ENCODE data around the gene EN1.

EN1 gene

GRCh38 chr2:118805064-118805690, 42.3 kb downstream of the EN1 start:
- peaks cover 88% of the 10 kb centered on the region for H3K27me3 ChIP-seq (ENCODE audit: insufficient read depth, low read depth, severe bottlenecking)

GRCh38 chr2:118803012-118803411, 44.4 kb downstream of the EN1 start:
- H3K27me3 ChIP-seq (ENCODE audit: insufficient read depth, low read depth, severe bottlenecking) = peaks cover 86% of the 10 kb centered on the region
- H3K9me3 ChIP-seq (ENCODE audit: severe bottlenecking) = no peaks in the 10 kb centered on the region
- H3K36me3 ChIP-seq = no peaks in the 10 kb centered on the region
- no peak for DNase-seq
- no peak for TF ChIP-seq CTCF (IDR thresholded peaks at IDR 0.05; ENCODE audit: low read depth, low read length)
- H3K27ac ChIP-seq = no peak overlapping the region
- no peak overlapping the region for H3K4me3 ChIP-seq (ENCODE audit: low read depth, low read length)

More at GRCh38 chr2:118805064-118805690, 42.3 kb downstream of the EN1 start:
- DNase-seq = no peak
- Histone ChIP-seq H3K36me3 (no peaks in the 10 kb centered on the region), H3K9me3 (ENCODE audit: severe bottlenecking) (no peaks in the 10 kb centered on the region), H3K27ac (no peak overlapping the region), H3K4me3 (ENCODE audit: low read depth, low read length) (no peak overlapping the region)
- no peak for TF ChIP-seq CTCF (IDR thresholded peaks at IDR 0.05; ENCODE audit: low read depth, low read length)

DNA sequence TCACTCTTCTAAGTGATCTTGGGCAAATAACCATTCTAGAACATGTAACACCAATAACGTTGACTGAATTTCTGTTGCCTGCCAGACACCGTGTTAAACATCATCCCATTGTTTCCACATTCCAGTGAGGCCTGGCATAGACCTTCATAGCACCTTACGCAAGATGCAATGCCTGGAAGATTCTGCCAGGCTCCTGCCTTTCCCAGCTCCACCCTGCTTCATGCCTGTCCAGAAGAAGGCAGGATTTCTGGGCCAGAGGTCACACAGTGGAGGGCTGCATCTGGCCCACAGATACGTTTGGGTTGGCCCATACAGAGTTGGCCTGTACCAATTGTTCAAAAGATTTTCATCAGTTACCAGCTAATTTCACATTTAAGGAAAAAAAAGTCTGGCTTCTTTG, 46.3 kb downstream of the EN1 start:
- Histone ChIP-seq H3K27ac (no peak overlapping the region), H3K9me3 (ENCODE audit: severe bottlenecking) (no peaks in the 10 kb centered on the region), H3K4me3 (ENCODE audit: low read depth, low read length) (no peak overlapping the region), H3K27me3 (ENCODE audit: insufficient read depth, low read depth, severe bottlenecking) (peaks cover 86% of the 10 kb centered on the region), H3K36me3 (no peaks in the 10 kb centered on the region)
- TF ChIP-seq CTCF (IDR thresholded peaks at IDR 0.05; ENCODE audit: low read depth, low read length) = no peak
- DNase-seq = no peak

DNA sequence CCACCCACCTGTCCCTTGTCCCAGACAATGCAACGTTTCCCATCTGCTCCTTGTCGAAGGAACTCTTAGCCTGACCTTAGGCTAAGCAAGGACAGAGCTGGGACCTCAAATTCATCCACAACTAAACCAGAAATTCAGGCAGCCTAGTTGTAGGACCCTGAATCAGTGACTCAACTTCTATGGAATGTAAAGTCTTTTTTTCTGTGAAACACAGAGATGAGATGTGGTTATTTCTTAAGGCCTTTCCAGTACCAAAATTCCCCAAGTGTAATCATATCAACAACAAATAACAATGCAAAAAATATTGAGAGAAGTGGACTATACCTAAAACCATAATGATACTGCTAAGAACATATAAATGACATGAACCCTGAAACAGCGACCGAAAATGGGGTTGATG, 46.7 kb downstream of the EN1 start:
- H3K4me3 ChIP-seq (ENCODE audit: low read depth, low read length) = no peak overlapping the region
- no peaks in the 10 kb centered on the region for H3K36me3 ChIP-seq
- no peak for TF ChIP-seq CTCF (IDR thresholded peaks at IDR 0.05; ENCODE audit: low read depth, low read length)
- H3K9me3 ChIP-seq (ENCODE audit: severe bottlenecking) = no peaks in the 10 kb centered on the region
- DNase-seq = no peak
- H3K27ac ChIP-seq = no peak overlapping the region
- H3K27me3 ChIP-seq (ENCODE audit: insufficient read depth, low read depth, severe bottlenecking) = peaks cover 86% of the 10 kb centered on the region

GRCh38 chr2:118794546-118794945, 52.9 kb downstream of the EN1 start:
- Histone ChIP-seq H3K9me3 (ENCODE audit: severe bottlenecking) (no peaks in the 10 kb centered on the region), H3K27me3 (ENCODE audit: insufficient read depth, low read depth, severe bottlenecking) (peaks cover 92% of the 10 kb centered on the region), H3K4me3 (ENCODE audit: low read depth, low read length) (no peak overlapping the region), H3K36me3 (no peaks in the 10 kb centered on the region), H3K27ac (no peak overlapping the region)
- no peak for DNase-seq
- TF ChIP-seq CTCF (IDR thresholded peaks at IDR 0.05; ENCODE audit: low read depth, low read length) = no peak
